ENCODE results near the gene SOHLH1. TPM values are rescaled to one million over a fixed set of nuclear protein-coding genes. Genes with fewer than 3 reads are reported as not detected.

SOHLH1 gene
- total and polyA plus RNA-seq, 10 of the 15 experiments (the other 5 are each of a cell fraction or from before 2014, with no cell fraction given): not detected

- no peak overlapping the region for H3K4me3 ChIP-seq
- no peak overlapping the region for H2AFZ ChIP-seq (ENCODE audit: control insufficient read depth, low read depth, low read length)
- H3K4me2 ChIP-seq (ENCODE audit: control insufficient read depth, insufficient read depth): no peak overlapping the region
- no peaks in the 10 kb centered on the region for H4K20me1 ChIP-seq (ENCODE audit: control insufficient read depth, insufficient read depth)
- ChIA-PET CTCF (no interaction called here), POLR2A (no interaction called here), RAD21 (ENCODE audit: unreplicated experiment) (no interaction called here), SMC1A (ENCODE audit: uncharacterized antibody, unreplicated experiment) (no interaction called here)
- TF ChIP-seq, protein P1, sequence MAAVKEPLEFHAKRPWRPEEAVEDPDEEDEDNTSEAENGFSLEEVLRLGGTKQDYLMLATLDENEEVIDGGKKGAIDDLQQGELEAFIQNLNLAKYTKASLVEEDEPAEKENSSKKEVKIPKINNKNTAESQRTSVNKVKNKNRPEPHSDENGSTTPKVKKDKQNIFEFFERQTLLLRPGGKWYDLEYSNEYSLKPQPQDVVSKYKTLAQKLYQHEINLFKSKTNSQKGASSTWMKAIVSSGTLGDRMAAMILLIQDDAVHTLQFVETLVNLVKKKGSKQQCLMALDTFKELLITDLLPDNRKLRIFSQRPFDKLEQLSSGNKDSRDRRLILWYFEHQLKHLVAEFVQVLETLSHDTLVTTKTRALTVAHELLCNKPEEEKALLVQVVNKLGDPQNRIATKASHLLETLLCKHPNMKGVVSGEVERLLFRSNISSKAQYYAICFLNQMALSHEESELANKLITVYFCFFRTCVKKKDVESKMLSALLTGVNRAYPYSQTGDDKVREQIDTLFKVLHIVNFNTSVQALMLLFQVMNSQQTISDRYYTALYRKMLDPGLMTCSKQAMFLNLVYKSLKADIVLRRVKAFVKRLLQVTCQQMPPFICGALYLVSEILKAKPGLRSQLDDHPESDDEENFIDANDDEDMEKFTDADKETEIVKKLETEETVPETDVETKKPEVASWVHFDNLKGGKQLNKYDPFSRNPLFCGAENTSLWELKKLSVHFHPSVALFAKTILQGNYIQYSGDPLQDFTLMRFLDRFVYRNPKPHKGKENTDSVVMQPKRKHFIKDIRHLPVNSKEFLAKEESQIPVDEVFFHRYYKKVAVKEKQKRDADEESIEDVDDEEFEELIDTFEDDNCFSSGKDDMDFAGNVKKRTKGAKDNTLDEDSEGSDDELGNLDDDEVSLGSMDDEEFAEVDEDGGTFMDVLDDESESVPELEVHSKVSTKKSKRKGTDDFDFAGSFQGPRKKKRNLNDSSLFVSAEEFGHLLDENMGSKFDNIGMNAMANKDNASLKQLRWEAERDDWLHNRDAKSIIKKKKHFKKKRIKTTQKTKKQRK (IDR thresholded peaks at IDR 0.05; ENCODE audit: low read depth, low read length): no peak
- TF ChIP-seq POLR2AphosphoS2 (IDR thresholded peaks at IDR 0.05; ENCODE audit: low read depth, low read length): no peak
- TF ChIP-seq KLF5 (IDR thresholded peaks at IDR 0.05; ENCODE audit: partially characterized antibody): no peak
- no peak for TF ChIP-seq POU2F2 (IDR thresholded peaks at IDR 0.05; ENCODE audit: borderline replicate concordance, low read depth, low read length)
- no peak for TF ChIP-seq FOXM1 (IDR thresholded peaks at IDR 0.05; ENCODE audit: low read depth, low read length)
- TF ChIP-seq BCLAF1 (IDR thresholded peaks at IDR 0.05): no peak
- TF ChIP-seq ELK1 (IDR thresholded peaks at IDR 0.05; ENCODE audit: low read depth, low read length): no peak
- TF ChIP-seq EZH2 (IDR thresholded peaks at IDR 0.05; ENCODE audit: borderline replicate concordance, control insufficient read depth, low read depth, low read length): no peak
- no peak for TF ChIP-seq TAF1 (IDR thresholded peaks at IDR 0.05; ENCODE audit: borderline replicate concordance, low read depth, low read length)
- no peak for TF ChIP-seq PRDM15 (CRISPR knock-in tag; IDR thresholded peaks at IDR 0.05)
- no peak for TF ChIP-seq EGR1 (IDR thresholded peaks at IDR 0.05; ENCODE audit: borderline replicate concordance in 1 of 2, low read depth in 2 of 2, low read length in 2 of 2)
- no peak for TF ChIP-seq PML (IDR thresholded peaks at IDR 0.05; ENCODE audit: low read length)
- in situ Hi-C loops (cut with MboI) (no loop called here), intact Hi-C loops (cut with micrococcal nuclease; ENCODE audit: unreplicated experiment) (no loop called here)
- no peaks in the 10 kb centered on the region for H3K9me3 ChIP-seq (replicated peaks; ENCODE audit: control insufficient read depth, insufficient read depth, low read length)
- 56% methylated on average over 9 of the region's 9 CpGs for WGBS (ENCODE audit: insufficient coverage, insufficient replicate concordance, low lambda C conversion rate, missing lambda C conversion rate)
- no peak overlapping the region for H3K9ac ChIP-seq (ENCODE audit: control insufficient read depth, insufficient read depth, low read length)
- no peaks in the 10 kb centered on the region for H3K36me3 ChIP-seq (ENCODE audit: control insufficient read depth in 2 of 2, insufficient read depth in 2 of 2, low read length in 1 of 2)
- H3K27me3 ChIP-seq (replicated peaks in 1 of 2; ENCODE audit: control insufficient read depth in 2 of 2, insufficient read depth in 2 of 2, low read length in 1 of 2): no peaks in the 10 kb centered on the region
- H3K79me2 ChIP-seq (ENCODE audit: control insufficient read depth, insufficient read depth, low read length): no peaks in the 10 kb centered on the region
- DNase-seq (ENCODE audit: low read depth, low spot score): no peak
- BruUV-seq (replicated peaks): no TSS peak
- H3K27ac ChIP-seq (ENCODE audit: control insufficient read depth, insufficient read depth): no peak overlapping the region
- H3K4me1 ChIP-seq (ENCODE audit: control insufficient read depth, insufficient read depth, low read length): no peaks in the 10 kb centered on the region
- no peak for FAIRE-seq
- ATAC-seq: no peak
These were observed 31.7 kb downstream of the SOHLH1 start for GRCh38 chr9:135667463-135668001.

Data from GM12878 (cell line).